Activated CD8-positive, alpha-beta memory T cell treated with anti-CD3 and anti-CD28 coated beads, Interleukin-2, amount 50 U/mL, for 48 hours (primary cell): ENCODE results near the gene MEF2C.
"Not testable (repeated sequence)": the region's sequence is repeated elsewhere in the genome, so short reads cannot be mapped to it uniquely, and the experiment has no call there.

Experiments
- DNase-seq: peaks from one replicate; pipeline ENCODE4 v3.0.0-alpha.2; 2020

MEF2C gene

GRCh38 chr5:88793797-88794196 is 89.2 kb downstream of the MEF2C start:
- not testable (repeated sequence) for DNase-seq

DNA sequence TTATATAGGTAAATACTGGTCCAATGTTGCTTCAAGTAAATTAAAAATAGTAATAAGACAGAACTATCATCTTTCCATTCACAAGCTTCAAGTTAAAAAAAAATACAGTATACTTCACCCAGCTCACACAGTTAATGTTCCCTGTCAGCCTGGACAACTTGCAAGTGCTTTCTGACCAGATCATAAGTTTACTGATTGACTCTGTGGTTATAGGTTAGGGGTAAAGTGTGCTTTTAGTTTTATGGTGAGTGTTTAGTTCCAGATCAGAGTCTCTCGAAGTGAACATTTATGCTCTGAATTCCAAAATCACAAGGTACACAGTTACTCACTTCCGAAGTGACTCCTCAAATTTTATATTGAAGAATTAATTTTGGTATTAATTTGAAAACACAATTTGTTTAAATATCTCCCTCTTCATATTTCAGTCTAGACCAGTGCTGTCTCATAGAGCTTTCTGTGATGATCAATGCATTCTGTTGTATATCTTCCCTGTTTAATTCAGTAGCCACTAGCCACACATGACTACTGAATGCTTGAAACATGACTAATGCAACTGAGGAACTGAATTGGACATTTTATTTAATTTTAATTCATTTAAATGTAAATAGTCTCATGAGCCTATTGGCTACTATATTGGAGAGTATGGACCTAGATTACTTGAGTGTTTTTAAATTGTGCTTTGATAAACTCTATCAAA is 90.7 kb downstream of the MEF2C start:
- DNase-seq = no peak

DNA sequence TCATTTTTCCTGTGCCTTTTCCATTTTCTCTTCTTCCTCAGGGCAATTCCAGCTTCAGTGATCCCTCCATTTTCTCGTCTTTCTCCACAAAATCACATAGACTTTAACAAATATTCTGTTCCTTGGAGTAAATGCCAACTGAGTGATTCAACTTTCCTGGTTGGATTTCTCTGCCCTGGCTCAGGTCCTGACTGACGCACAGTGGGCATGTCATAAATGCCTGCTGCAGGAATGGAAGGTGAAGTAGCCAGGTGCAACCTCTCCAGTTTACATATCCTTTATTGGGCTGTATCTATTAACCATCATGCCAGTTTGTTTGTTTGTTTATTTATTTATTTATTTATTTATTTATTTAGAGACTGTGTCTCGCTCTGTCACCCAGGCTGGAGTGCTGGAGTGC is 95.1 kb downstream of the MEF2C start:
- DNase-seq = no peak

DNA sequence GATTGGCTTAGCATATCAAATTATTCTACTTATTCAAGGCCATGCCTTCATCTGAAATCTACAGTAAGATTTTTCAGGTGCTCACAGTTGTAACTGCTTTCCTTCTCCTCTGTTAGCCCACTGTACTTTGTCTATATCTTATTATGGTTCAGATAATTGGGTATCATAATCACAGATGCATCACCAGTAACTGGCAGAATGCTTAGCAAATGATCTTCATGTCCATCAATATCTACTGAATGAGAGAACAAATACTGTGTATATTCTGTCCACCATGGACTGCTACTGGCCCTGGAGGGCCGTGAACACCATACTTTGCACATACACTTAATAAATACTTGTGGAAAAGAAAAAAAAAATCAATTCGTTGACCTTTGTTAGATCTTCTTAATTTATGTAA is 96.2 kb downstream of the MEF2C start:
- no peak for DNase-seq

- no peak for DNase-seq
Measured at GRCh38 chr5:88785746-88786565, 97.0 kb downstream of the MEF2C start.

GRCh38 chr5:88782571-88782970 is 100.4 kb downstream of the MEF2C start:
- no peak for DNase-seq

DNA sequence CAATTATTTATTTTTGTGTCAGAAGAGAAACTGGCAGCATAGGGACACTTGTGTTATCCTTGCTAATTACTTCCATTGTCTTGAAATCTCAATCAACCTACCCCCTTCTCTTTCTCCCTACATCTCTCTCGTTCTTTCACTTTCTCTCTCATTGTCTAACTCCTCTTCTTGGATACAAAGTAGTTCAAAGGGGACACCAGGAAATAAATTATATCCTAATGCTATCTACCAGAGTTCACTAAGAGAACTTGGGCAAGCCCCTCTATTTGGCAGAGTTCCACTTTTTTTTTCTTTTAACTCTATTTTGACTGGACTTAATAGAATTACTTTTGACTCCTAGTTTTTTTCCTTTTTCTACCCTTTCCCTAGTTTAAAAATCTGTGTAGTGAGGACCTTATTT is 102.2 kb downstream of the MEF2C start:
- no peak for DNase-seq

DNA sequence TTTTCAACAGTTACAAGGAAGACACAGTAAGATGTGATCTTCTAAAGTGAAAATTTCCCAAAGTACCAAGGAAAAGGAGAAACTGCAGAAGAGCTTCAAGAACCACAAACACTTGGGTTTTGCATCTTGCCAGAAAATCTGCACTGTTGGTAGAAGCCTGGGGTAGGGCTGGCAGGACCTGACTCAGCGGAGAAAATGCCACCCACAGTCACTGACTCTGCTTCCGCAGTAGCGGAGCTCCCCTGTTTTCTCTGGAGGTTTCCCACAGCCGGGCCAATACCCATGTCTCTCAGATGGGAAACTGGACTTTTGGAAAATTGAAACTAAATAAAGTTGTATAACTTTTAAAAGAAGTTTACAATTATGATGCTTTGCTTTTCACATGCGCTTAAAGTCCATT is 104.2 kb downstream of the MEF2C start:
- DNase-seq = no peak

DNA sequence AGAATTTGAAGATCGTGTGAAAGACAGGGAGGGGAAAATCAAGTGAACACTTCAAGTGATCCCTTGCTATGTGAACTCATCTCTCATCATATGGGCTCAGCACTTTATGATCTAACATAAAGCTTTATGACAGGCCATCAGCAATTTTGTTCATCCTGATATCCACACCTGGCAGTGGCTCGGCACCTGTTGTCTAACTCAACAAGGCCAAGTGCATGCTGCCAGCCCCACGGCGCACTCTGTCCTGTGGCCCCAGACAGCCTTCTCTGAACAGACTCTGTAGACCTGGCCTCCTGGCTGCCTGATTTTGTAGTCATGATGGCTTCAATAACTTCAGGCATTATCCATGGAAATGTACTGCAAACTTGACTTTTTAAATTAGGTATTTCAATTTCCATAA is 106.3 kb downstream of the MEF2C start:
- no peak for DNase-seq

- DNase-seq = no peak
Measured at GRCh38 chr5:88772831-88773230, 110.2 kb downstream of the MEF2C start.

DNA sequence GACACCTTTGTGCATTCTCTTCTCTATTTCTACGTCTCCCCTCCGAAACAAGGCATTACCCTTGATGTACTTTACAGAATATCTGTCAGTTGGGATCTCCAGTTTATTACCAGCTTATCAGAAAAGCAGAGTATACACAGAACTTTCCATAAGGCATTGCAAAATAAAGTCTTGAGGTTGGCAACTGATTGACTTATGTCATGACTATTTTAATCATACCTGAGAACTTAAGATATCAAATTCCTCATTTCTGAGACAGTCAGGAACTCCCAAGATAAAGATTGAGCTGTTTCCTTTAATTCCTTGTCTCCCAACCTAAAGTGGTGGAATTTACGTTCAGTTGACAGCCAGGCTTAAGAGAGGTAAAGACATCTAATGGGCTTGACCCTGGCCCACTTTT is 110.9 kb downstream of the MEF2C start:
- no peak for DNase-seq

DNA sequence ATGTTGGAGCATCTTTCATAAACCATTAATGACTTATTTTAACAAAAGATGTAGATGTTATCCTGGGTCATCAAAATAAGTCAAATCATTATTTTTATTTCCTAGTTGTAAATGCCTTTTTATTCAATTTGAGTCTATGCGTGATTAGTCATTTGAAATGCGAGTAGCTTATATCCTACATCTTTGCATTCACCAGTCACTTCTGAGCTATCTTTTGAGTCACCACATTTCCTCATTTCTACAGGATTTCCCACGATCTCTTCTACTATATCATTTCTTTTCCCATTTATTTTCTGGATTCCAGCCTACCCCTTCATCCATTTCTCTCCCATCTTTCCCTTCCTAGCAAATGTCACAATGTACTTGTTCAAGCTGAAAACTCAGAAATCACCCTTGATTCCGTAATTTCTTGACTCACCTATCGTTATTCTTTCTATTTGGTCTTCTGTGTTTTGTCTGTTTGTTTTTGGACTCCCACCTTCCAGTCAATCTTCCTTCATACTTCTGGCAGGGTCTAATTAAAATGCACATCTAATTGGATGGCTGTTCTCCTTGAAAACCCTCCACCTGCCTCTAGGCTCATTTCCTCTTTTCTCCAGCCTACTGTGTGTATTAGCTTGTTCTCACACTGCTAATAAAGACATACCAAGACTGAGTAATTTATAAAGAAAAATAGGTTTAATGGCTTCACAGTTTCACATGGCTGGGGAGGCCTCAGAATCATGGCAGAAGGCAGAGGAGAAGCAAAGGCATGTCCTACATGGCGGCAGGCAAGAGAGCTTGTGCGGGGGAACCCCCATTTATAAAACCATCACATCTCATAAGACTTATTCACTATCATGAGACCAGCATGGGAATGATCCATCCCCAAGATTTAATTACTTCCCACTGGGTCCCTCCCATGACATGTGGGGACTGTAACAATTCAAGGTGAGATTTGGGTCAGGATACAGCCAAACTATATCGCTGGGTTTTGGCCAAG is 112.4 kb downstream of the MEF2C start:
- DNase-seq = no peak

GRCh38 chr5:88769165-88769564 is 113.8 kb downstream of the MEF2C start:
- DNase-seq = no peak

DNA sequence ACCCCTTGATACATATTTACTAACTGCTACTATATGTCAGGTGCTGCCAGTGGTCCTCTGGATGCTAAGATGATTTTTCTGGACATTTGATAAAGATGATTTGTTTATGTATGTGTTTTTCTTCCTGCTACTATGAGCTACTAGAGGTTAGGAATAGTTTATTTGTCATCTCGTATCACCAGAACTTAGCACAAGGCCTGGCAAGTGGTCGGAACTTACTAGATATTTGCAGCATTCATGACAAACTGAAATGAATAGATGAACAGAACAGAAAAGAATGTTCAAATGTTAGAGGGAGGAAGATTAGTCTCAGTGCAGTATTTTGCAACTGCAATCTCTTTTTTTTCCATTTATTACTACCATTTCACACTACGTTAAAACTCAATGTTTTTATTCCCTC is 114.6 kb downstream of the MEF2C start:
- no peak for DNase-seq

GRCh38 chr5:88765798-88766197 is 117.2 kb downstream of the MEF2C start:
- no peak for DNase-seq

- no peak for DNase-seq
Measured at GRCh38 chr5:88765171-88765570, 117.8 kb downstream of the MEF2C start.

GRCh38 chr5:88761939-88762338 is 121.0 kb downstream of the MEF2C start:
- DNase-seq = no peak

DNA sequence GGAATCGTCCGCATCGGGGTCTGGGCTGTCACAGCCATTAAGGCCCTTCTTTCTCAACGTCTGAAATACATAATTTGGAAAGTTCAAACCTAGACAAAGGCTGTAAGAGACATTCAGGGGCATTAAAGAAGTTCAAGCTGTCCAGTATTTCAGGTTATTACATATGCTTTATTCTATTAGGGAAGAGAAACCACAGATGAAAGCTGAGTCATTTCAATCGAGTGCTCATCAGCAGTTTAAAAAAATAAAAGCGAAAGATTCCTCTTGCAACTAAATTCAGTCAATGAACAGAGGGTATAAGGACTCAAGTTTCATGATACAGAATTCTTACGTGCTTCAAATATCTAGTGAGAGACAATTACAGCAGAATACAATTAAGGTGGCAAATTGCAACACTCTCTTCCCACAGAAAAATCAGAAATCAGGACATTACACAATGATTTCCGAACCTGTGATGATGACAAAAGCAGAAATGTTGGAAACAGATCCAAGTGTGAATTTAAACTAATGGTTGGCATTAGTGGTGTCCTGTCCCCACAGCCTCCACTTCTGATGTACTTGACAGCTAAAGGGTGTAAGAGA is 121.6 kb downstream of the MEF2C start:
- DNase-seq = no peak

GRCh38 chr5:88760527-88760926 is 122.5 kb downstream of the MEF2C start:
- no peak for DNase-seq

GRCh38 chr5:88758591-88758990 is 124.4 kb downstream of the MEF2C start:
- no peak for DNase-seq

DNA sequence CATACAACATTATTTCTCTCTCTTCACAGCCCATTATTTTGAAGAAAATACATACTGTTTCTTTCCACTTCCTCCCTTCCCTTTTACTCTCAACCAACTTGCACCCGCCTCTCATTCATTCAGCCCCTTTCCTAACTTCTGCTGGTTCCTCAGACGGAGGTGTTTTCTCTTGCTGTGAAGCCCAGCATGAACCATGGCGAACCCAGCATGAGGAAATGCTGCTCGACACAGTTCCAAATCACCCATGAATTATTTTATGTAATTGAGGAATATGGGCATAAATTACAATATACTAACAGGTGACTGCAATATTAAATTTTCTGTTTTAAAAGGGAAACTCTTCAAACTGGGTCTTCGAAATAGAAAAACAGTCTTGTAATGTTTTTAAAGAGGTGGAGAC is 124.8 kb downstream of the MEF2C start:
- no peak for DNase-seq

- DNase-seq = no peak
Measured at GRCh38 chr5:88756953-88757352, 126.0 kb downstream of the MEF2C start.

- no peak for DNase-seq
Measured at GRCh38 chr5:88748666-88749065, 134.3 kb downstream of the MEF2C start.
